ENCODE data around the gene BNIP2. TPM values are rescaled to one million over a fixed set of nuclear protein-coding genes. Genes with fewer than 3 reads are reported as not detected.
"Not testable (repeated sequence)": the region's sequence is repeated elsewhere in the genome, so short reads cannot be mapped to it uniquely, and the experiment has no call there.

BNIP2 gene
- total RNA-seq, 1 experiment from 2014 or later, result 92.3 TPM

DNA sequence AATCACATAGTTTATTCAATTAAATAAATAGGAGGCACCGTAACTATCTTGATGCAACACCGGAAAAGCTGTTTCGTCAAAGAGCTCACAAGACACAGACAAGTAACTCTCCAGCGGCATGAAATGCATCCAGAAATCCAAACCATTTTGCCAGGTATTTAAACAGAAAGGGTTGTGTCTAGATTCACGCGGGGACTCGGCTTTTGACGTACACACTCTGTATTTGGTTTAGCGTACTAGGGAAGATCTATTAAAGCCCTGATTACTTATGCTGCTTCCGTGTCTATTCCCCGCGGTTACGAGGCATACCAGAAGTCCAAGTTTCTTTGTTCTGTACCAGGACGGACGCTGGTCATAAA lies 718 bp downstream of the BNIP2 start:
- DNase-seq (ENCODE audit: low spot score), result no peak

- DNase-seq (ENCODE audit: low spot score), result no peak
Observed at GRCh38 chr15:59687836-59688235, 1.3 kb downstream of the BNIP2 start.

GRCh38 chr15:59686389-59686788 lies 2.7 kb downstream of the BNIP2 start:
- DNase-seq (ENCODE audit: low spot score), result no peak

GRCh38 chr15:59685737-59686297 lies 3.3 kb downstream of the BNIP2 start:
- DNase-seq (ENCODE audit: low spot score), result no peak

- no peak for DNase-seq (ENCODE audit: low spot score)
Observed at GRCh38 chr15:59680870-59681269, 8.2 kb downstream of the BNIP2 start.

GRCh38 chr15:59680346-59680745 lies 8.8 kb downstream of the BNIP2 start:
- DNase-seq (ENCODE audit: low spot score), result no peak

DNA sequence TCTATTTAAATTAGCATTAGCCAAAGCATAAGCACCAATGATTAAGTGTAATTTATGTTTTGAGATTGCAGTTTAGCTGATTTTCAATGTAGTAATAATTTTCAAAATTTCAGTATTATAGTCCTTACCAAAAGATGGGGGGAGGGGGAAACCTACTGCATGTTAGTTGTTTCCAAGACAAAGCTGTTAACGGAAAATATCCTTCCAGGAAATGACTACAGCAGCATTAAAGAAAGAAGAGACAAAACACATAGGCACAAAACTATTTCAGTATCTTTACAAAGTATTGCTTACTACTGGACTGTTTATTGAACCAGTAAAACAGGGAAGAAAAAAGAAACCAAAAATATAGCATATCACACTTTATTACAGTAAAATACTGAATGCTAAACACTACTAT lies 10.5 kb downstream of the BNIP2 start:
- no peak for DNase-seq (ENCODE audit: low spot score)

DNA sequence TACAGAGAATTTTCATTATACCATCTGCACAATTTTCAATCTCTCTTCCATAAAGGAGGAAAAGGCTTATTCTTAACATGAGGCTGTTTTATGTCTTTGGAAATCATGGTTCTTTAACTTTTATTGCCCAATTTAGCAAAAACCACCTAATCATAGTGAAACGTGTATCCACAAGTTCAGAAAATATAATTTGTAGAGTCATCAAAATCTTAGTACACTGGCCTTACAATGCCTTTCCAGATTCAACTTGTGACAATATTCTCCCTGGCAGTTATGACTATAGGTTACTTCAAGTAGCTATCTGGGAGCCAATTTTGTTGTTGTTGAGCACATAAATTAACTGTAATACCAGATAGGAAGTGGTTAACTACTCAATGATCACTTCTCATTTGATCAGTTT lies 10.9 kb downstream of the BNIP2 start:
- no peak for DNase-seq (ENCODE audit: low spot score)

- no peak for DNase-seq (ENCODE audit: low spot score)
Observed at GRCh38 chr15:59676565-59676964, 12.6 kb downstream of the BNIP2 start.

DNA sequence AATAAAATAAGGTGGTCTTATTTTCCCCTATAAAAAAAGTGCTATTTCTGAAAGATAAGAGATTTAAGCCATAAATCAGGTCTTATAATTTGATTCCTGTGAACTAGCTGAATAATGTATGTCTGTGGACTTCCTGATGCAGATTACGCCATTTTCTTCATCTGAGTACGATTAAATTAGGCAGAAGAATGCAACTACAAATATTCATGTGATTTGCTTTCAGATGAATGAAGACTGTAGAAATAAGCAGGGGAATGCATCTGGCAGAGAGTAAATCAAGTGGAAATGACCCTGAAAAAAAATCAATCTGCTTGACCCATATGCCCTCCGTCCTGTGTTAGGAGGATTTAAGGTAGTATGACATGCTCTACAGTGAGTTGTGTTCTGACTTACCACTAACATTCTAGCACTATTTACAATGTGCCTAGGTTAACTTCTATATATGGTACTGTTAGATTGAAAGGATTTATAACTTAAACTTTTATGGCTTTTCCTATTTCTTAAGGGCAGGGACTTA lies 14.7 kb downstream of the BNIP2 start:
- no peak for DNase-seq (ENCODE audit: low spot score)

- DNase-seq (ENCODE audit: low spot score), result no peak
Observed at GRCh38 chr15:59668556-59668955, 20.6 kb downstream of the BNIP2 start.

DNA sequence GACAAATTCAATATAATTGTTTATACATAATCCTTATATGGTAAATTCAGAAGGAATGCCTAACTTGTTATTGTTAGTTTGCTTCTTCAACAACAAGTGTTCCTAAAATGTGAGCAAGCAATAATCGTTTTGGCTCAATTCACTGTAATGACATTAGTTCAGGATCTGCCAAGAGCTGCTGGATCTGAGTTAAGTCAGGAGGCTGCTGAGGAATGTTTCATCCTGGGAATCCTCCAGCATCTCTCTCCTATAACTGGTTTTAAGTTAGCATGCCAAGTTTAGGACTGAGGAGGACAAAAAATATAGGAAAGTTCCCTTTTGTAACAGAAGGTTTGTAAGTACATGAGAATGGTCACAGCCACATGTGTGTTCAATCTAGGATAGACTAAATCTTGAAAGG lies 26.9 kb downstream of the BNIP2 start:
- no peak for DNase-seq (ENCODE audit: low spot score)

DNA sequence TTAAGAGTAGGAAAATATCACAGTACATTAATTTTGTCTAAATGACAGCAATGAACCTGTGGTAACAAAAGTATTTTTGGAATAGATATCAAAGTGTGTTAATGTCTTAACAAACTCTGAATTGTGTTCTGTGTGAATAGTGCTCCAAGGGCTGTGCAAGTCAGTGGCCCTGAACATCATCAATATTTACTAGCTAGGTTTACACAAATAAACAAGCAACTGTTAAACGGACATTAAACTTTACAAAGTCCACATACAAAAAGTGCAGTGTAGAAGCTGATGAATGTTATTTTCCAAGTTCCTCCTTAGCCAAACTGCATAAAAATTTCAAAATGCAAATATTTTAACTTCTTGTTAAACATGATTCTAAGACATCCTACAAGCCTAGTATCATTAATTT lies 29.8 kb downstream of the BNIP2 start:
- DNase-seq (ENCODE audit: low spot score), result no peak

DNA sequence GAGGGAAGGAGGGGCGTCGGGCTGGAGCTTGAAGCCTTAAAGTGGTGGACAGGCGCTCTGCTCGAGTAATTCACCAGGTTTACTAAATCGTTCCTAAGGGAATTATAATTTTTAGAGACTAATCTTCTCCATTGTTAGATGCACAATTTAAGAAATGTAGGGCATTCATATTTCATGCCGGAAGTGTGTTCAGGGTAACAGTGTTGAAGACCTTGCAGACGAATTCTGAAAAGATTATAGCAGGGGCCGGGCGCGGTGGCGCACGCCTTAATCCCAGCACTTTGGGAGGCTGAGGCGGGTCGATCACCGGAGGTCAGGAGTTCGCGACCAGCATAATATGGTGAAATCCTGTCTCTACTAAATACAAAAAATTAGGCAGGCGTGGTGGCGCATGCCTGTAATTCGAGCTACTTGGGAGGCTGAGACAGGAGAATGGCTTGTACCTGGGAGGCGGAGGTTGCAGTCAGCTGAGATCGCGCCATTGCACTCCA lies 31.4 kb downstream of the BNIP2 start:
- DNase-seq (ENCODE audit: low spot score), result no peak

GRCh38 chr15:59656897-59657634 lies 32.1 kb downstream of the BNIP2 start, which contains the start of gene GTF2A2:
TSS of gene GTF2A2 (minus strand) at chr15:59657515. CDS start at chr15:59652277, 5,238 bp downstream.
- DNase-seq (ENCODE audit: low spot score), result peak; percentile 90

DNA sequence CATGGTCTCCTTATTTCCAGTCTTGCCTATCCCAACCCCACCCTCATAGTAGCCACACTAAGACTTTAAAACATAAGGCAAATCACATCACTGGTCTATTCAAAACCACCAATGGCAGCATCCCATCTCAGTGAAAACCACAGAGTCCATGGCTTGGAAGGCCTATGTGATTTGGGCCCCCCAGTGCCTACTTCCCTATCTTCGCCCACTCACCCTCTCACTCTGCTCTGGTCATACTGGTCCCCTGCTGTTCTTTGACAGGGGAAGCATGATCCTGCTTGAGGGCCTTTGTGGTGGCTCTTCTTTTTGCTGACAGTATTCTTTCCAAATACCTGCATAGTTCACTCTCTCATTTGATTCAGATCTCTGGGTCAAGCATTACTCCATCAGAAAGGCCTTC lies 35.1 kb downstream of the BNIP2 start:
- no peak for DNase-seq (ENCODE audit: low spot score)

DNA sequence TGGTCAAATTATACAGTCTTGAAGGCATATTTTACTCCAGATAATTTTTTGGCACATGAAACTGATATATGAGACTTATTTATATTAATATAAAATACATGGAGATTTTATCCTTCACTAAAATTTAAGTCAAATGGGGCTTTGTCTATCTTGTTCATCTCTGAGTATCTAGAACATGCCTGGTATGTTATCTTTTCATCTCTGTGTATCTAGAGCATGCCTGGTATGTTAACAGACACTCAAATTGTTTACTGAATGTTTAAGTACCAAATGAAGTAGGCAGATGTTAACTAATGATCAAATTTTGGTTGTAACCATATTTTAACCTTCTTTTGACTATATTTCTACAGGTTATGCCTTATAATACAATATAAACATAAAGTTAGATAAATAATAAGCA lies 39.5 kb downstream of the BNIP2 start:
- no peak for DNase-seq (ENCODE audit: low spot score)

DNA sequence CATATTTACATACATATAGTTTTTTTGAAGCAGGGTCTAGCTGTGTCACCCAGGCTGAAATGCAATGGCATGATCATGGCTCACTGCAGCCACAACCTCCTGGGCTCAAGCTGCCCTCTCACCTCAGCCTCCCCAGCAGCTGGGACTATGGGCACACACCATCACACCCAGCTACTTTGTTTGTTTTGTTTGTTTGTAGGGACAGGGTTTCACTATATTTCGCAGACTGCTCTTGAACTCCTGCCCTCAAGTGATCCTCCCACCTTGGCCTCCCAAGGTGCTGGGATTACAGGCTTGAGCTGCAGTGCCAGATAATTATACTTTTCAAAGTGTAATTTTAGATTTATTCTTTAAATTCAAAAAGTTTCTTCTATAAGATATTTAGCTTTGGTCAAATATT lies 42.0 kb downstream of the BNIP2 start:
- no peak for DNase-seq (ENCODE audit: low spot score)

GRCh38 chr15:59646277-59646676 lies 42.8 kb downstream of the BNIP2 start:
- no peak for DNase-seq (ENCODE audit: low spot score)

DNA sequence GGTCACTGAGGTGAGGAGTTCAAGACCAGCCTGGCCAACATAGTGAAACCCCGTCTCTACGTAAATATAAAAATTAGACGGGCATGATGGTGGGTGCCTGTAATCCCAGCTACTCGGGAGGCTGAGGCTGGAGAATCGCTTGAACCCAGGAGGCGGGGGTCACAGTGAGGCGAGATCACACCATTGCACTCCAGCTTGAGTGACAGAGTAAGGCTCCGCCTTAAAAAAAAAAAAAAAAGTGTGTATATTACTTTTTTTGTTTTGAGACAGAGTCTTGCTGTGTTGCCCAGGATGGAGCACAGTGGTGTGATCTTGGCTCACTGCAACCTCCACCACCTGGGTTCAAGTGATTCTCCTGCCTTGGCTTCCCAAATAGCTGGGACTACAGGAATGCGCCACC lies 43.3 kb downstream of the BNIP2 start:
- not testable (repeated sequence) for DNase-seq (ENCODE audit: low spot score)

DNA sequence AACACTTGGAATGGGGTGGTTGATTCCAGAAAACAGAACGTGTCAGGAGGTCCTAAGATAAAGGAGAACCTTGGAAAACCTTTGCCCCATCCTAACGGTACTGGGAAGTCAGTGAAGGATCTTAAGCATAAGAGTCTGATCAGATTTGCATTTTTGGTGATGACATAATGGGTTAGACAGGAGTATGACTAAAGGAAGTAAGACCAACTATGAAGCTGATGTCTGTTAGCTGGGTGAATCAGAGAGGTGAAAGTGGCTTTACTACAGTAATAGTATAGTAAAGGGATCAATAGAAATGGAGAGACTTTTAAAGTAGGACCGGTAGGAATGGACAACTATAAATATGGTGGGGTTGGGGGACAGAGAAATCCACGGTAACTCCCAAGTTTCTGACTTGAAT lies 44.4 kb downstream of the BNIP2 start:
- no peak for DNase-seq (ENCODE audit: low spot score)

DNA sequence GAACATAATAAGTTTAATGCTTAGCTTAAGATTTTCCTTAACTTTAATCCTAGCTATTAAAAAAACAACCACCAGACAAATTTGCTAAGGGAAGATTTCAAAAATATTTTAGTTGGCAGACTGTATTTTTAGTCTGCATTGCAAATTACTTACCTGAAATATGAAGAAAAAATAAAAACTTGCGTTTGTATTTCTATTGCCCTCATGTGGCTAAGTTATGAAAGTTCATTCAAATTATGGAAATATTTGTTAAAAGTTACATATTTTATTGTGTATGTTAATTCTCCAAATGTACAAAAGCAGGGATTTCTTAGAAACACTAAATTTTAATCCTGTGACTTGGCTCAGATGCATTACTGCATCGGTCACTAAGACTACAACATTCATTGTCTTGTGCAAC lies 46.8 kb downstream of the BNIP2 start:
- no peak for DNase-seq (ENCODE audit: low spot score)

DNA sequence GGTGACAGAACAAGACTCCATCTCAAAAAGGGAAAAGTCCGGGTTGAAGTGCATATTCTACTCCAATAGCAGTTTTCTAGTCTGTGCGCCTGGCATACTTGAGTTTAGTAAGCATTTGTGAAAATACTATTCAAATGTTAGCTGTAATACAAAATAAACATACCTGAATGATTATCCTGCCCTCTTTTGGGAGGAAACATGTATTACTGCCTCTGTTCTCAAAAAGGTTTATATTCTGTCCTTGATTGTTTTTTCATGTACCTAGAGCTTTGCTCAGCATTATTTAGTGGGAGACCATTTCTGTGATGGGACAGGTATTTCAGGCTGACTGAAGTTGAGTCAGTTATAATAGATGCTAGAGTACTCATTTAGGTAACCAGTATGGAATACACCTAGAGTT lies 51.6 kb downstream of the BNIP2 start:
- not testable (repeated sequence) for DNase-seq (ENCODE audit: low spot score)

All from H4 (cell line).